HG02571 (cell line): ENCODE results near the gene MDC1.

Experiments used
- ATAC-seq: cut with Tn5 transposase; IDR thresholded peaks from one replicate; pipeline ENCODE4 v1.9.1; 2021; ENCODE audit warnings: mild to moderate bottlenecking, moderate library complexity; ENCODE audit not compliant: unreplicated experiment

Gene MDC1

GRCh38 chr6:30748851-30749540, 31.9 kb upstream of the MDC1 start:
- no peak for ATAC-seq

GRCh38 chr6:30747902-30748769, 31.1 kb upstream of the MDC1 start:
- no peak for ATAC-seq

GRCh38 chr6:30747300-30747687, 30.2 kb upstream of the MDC1 start:
- no peak for ATAC-seq

- no peak for ATAC-seq
These were observed 27.1 kb upstream of the MDC1 start, which contains the start of gene IER3 for GRCh38 chr6:30744054-30744805. TSS of gene IER3 (minus strand) at chr6:30744547. CDS start at chr6:30744518, 29 bp downstream.

- peak; percentile 20 for ATAC-seq
These were observed 26.3 kb upstream of the MDC1 start for GRCh38 chr6:30743099-30744053.

GRCh38 chr6:30742316-30743098, 25.4 kb upstream of the MDC1 start, which contains the start of gene FLOT1:
TSS of gene FLOT1 (minus strand) at chr6:30742687. CDS start at chr6:30742189, 498 bp downstream.
- ATAC-seq = peak; percentile 67

GRCh38 chr6:30741789-30742315, 24.8 kb upstream of the MDC1 start:
- ATAC-seq = no peak

- no peak for ATAC-seq
These were observed 24.1 kb upstream of the MDC1 start for GRCh38 chr6:30741063-30741779.

GRCh38 chr6:30740540-30740870, 23.4 kb upstream of the MDC1 start:
- no peak for ATAC-seq

GRCh38 chr6:30738532-30738931, 21.5 kb upstream of the MDC1 start:
- no peak for ATAC-seq

- no peak for ATAC-seq
These were observed 18.7 kb upstream of the MDC1 start for GRCh38 chr6:30735668-30736314.

GRCh38 chr6:30732237-30732943, 15.3 kb upstream of the MDC1 start:
- no peak for ATAC-seq

- no peak for ATAC-seq
These were observed 13.7 kb upstream of the MDC1 start for GRCh38 chr6:30730601-30731435.

GRCh38 chr6:30727920-30728553, 11.0 kb upstream of the MDC1 start:
- ATAC-seq = no peak

- no peak for ATAC-seq
These were observed 9.7 kb upstream of the MDC1 start for GRCh38 chr6:30726506-30727413.
